Stimulated activated CD8-positive, alpha-beta memory T cell treated with anti-CD3 and anti-CD28 coated beads, Interleukin-7, amount 100 ng/mL, for 24 hours (primary cell): ENCODE data around the gene ARHGAP40.
A peak's percentile ranks its signal among the peaks of the same experiment; 100 is the strongest.

Experiments used
- DNase-seq: peaks from one replicate; pipeline ENCODE4 v3.0.0-alpha.2; 2020; ENCODE audit warnings: low read depth

The ARHGAP40 gene

DNA sequence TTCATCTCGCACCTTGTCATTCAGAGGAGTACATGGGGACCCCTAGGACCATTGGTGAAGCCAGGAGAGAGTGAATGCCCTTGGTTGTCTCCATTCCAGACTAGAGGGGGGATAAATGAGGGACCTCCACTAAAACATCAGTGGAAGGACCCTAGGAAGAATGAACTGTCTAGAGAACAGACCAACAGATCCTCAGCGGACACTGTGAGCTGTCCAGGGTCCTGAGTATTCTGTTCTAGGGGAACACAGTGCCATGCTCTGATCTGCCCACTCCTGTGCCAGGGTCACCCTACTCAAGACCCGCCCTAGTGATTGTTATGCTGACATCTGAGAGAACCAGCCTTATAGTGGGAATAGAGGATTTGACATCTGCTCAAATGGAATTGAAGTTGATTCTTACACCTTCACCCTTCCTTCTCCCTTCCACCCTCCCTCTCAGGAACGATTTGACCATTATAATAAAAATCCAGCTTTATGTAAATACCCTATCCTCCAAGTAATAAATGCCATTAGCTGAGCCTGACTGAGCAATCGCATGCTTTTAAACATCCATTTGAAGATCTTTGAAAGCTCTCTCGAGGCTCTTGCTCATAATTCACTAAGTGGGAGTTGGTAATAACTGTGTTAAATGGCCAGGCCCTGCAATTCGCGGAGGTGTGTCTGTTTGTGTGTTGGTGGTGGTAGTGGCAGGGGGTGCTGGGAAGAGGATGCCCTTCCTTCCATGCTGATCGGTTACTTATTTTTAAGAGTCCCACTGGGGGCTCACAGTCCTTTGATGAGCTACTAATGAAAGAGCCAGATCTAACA lies 79.1 kb downstream of the ARHGAP40 start:
- no peak for DNase-seq

DNA sequence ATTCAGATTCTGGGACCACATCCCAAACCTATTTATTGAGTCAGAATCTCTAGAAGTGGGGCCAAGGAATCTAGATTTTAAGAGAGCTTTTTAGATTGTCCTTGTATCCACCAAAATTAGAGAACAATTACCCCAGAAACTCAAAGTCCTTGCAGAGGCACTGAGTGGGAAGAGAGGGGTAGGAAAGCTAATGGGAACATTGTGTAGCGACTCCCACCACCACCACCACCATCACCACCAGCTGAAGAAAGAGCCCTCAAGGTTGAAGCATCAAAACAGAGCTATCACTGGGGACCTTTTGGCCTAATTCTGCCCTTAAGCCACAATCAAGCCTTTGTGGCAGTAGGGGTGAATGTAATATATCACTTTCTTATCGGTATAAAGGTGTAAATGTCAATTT lies 83.7 kb downstream of the ARHGAP40 start:
- DNase-seq: no peak

DNA sequence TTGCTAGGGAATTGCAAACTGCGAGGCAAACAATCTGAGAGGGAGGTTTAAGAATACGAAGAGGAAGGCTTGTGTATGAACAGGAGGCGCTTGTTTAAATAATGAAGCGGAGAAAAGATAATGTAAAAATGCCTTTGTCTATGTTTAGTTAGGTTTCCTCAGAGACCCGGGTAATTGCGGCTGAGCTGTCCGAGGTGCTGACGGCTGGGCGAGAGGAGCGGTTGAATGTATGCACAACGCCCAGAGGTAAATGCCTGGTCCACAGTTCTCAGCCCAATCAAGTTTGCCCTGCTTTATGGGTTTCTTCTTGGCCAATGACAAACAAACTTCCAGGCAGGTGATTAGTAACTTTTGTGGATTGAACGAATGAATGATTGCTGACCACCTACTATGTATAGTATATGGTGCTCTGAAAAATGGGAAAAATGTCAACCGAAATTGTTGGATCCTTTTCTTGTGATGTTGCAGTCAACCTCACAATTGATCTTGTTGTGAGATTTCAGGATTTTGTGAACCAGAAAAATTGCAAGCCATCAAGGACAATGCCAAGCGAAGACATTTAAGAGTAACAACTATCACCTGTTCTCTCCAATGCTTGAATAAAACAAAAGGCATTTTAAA lies 84.4 kb downstream of the ARHGAP40 start:
- DNase-seq: peak; percentile 18

DNA sequence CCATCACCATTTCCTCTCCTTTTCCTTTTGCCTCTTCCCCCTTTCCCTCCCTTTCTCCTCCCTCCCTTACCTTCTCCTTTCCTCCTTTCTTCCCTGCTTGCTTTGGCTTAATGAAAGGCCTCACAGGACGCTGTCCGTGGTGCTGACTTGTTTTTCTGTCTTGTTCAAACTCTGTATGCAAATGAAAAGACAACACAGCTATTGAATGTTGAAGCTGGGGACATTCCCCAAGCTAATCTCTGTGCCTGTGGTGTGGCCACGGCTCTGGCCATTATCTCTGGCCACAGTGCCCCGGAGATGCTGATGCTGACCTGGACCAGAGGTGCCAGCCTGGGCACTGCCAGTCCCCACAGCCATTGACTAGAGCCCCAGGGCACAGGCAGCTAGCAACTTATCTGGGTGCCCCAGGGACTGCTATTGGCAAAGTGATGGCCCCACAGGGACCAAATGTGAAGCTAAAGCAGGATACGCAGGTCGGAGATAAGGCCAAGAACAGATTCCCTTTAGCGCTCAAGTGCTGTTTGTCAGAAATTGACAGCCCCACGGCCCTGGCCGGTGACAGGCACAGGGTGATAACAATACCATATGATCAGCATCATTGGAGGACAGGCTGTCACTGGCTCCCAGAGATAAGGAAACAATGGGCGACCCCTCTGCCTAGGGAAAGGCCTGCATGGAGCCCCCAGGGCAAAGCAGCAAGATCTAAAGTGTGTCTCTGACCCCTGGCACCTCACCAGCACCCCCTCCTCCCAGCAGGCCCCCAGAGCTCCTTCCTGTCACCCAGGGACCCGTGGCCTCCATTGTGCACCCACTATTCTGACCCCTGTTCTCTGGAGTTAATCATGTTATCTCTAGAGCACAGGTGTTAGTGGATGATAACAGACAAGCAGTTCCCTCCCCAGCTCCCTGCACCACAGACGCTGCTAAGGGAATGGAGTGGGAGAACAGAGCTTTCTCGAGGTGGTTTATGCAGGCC lies 91.1 kb downstream of the ARHGAP40 start:
- DNase-seq: peak; percentile 20

DNA sequence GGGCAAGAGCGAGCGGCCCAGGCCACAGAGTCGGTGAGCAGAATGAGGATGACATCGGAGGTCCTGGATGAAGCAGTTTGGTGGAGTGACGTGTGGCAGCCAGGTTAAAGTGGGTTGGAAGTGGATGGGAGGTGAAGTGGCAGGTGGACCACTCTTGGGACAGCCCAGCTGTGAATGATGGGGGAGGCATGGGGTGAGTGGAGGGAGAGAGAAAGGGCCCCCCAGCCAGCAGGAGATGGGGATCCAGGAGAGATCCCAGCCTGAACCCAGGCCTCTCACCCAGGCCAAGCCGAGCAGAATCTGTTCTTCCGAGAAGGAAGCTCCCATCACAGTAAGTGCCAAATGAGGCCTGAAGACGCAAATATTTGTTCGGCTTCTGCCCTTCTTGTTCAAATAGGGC lies 95.7 kb downstream of the ARHGAP40 start:
- DNase-seq: no peak

DNA sequence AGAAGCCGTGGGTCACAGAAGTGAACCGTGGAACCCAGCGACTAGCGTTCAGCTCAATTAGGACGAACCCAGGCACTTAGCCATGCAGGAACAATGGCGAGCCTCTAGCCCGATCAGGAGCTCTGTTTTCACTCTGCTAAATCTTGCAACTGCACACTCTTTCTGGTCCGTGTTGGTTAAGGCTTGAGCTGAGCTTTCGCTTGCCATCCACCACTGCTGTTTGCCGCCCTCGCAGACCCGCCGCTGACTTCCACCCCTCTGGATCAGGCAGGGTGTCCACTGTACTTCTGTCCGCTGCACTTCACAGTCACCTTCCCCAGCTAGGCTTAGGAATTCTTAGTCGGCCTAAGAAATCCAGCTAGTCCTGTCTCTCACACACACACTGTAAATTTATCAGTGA lies 96.9 kb downstream of the ARHGAP40 start:
- DNase-seq: no peak

DNA sequence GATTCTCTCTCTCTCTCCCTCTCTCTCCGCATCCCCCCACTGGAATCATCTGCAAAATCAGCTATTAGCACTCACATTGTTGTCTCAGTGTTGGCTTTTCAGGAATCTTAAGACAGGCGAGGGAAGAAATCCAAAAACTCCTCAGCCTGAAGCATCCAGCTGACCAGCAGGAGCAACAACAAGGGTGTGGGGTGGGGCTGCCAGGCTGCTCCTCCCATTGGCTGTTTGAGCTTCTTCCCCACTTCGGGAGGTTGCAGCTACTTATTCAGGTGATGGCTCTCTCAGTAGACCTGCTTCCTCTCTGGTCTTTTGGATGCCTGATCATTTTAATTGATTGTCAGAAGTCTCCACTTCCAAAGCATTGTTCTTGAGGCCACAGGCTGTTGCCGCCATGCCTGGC lies 98.5 kb downstream of the ARHGAP40 start:
- DNase-seq: no peak
